ENCODE results near the gene SEMA3B. TPM values are rescaled to one million over a fixed set of nuclear protein-coding genes. Genes with fewer than 3 reads are reported as not detected.

Gene SEMA3B
- total RNA-seq, 1 experiment from 2014 or later = 6.4 TPM

DNA sequence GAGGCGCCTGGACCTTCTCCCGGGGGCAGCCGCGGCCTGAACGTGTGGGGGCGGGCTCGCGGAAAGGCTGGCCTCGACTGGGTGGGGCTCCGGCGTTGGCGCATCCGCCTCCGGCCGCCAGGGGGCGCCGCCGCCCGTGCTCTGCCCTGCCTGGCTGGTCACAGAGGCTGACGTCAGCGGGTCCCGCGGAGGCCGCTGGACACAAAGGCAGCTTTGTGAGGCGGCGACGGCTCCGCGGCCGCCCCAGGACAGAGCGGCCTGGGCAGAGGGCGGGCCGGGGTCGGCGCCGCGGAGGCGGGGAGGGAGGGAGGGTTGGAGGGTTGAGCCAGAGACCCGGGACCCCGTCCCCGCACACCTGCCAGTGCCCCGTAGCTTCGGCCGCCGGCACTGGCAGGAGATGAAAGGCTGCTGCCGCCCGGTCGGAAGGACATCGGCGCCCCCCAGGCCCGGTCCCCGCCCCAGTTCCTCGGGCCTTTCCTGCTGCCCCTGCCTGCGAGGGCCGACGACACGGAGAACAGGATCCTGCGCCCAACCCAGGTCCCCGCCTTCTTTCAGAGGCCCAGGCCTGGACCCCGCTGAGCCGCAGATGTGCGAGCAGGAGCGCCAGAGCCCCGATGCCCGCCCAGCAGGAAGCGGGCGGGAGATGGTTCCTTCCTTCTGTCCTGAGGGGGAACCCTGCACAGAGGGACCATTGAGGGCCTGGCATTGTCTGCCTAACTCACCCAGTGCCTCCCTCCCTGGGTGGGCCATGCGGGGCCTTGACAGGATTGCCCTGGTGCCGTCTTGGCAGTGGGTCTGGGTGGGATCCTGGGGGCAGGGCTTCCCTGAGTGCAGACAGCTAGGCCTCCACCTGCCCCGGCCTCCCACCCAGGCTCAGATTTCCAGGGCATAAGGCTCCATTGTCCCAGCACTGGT, 8.7 kb upstream of the SEMA3B start:
- H2AFZ ChIP-seq (ENCODE audit: low read length) = no peak overlapping the region

More for the DNA sequence above, 8.7 kb upstream of the SEMA3B start:
- no peaks in the 10 kb centered on the region for H3K79me2 ChIP-seq (ENCODE audit: insufficient read depth, low read length)
- no peaks in the 10 kb centered on the region for H3K23me2 ChIP-seq (ENCODE audit: insufficient read length, low read depth, low read length, poor library complexity, severe bottlenecking)
- H2AK5ac ChIP-seq (ENCODE audit: insufficient read length, low read length) = no peak overlapping the region
- H3K4me2 ChIP-seq (ENCODE audit: insufficient read depth, insufficient read length, low read length) = peak overlapping the region; percentile 30
- peak overlapping the region; percentile 93 for H3K18ac ChIP-seq (ENCODE audit: insufficient read length, low read depth, low read length)
- no peak overlapping the region for H2BK5ac ChIP-seq (ENCODE audit: insufficient read length, low read length)
- Mint-ChIP-seq H3K27ac (peak overlapping the region; percentile 40 to 91 (median 73); a peak in 3 of 7 replicates), H3K9me3 (no peaks in the 10 kb centered on the region), H3K36me3 (ENCODE audit: insufficient read depth in 1 of 3, low read depth in 3 of 3) (peaks cover 14 to 33% (median 29%) of the 10 kb centered on the region in 3 experiments; a peak in 6 of 7 replicates), H3K4me3 (peak overlapping the region; percentile 57 to 74), H3K27me3 (ENCODE audit: low read depth) (peaks cover 1% of the 10 kb centered on the region; the same call in 1 of the 2 replicates), H3K4me1 (peaks cover 28 to 54% of the 10 kb centered on the region in 2 experiments)
- H3K79me1 ChIP-seq (ENCODE audit: insufficient read depth, low read depth, low read length, poor library complexity, severe bottlenecking) = no peaks in the 10 kb centered on the region
- peak overlapping the region; percentile 34 for H4K91ac ChIP-seq (ENCODE audit: insufficient read length, low read depth, low read length)
- H3K27ac ChIP-seq (ENCODE audit: insufficient read length, low read depth, low read length) = no peak overlapping the region
- DNase-seq = peak; percentile 95
- no peak overlapping the region for H4K5ac ChIP-seq (ENCODE audit: insufficient read length, low read depth, low read length)
- H2BK15ac ChIP-seq (ENCODE audit: low read depth, low read length) = no peak overlapping the region
- H3K14ac ChIP-seq (ENCODE audit: insufficient read depth, low read length) = peak overlapping the region; percentile 93; the same call in 1 of the 2 replicates
- H4K20me1 ChIP-seq (ENCODE audit: control insufficient read depth, insufficient read depth, insufficient read length) = no peaks in the 10 kb centered on the region
- WGBS (ENCODE audit: extremely low coverage, insufficient read length, low lambda C conversion rate) = no CpG with 5 or more reads among the region's 70 CpGs
- H4K8ac ChIP-seq (replicated peaks; ENCODE audit: insufficient read length, low read depth, low read length) = no peak overlapping the region
- H3T11ph ChIP-seq (ENCODE audit: low read length) = no peak overlapping the region
- no peak overlapping the region for H3K23ac ChIP-seq (ENCODE audit: insufficient read length, low read depth, low read length)
- TF ChIP-seq, protein P1, sequence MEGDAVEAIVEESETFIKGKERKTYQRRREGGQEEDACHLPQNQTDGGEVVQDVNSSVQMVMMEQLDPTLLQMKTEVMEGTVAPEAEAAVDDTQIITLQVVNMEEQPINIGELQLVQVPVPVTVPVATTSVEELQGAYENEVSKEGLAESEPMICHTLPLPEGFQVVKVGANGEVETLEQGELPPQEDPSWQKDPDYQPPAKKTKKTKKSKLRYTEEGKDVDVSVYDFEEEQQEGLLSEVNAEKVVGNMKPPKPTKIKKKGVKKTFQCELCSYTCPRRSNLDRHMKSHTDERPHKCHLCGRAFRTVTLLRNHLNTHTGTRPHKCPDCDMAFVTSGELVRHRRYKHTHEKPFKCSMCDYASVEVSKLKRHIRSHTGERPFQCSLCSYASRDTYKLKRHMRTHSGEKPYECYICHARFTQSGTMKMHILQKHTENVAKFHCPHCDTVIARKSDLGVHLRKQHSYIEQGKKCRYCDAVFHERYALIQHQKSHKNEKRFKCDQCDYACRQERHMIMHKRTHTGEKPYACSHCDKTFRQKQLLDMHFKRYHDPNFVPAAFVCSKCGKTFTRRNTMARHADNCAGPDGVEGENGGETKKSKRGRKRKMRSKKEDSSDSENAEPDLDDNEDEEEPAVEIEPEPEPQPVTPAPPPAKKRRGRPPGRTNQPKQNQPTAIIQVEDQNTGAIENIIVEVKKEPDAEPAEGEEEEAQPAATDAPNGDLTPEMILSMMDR (conservative IDR thresholded peaks at IDR 0.05) = peak; percentile 99
- no peak overlapping the region; the same call in 1 of the 2 replicates for H3K4ac ChIP-seq (ENCODE audit: low read depth, low read length)
- peaks cover 3% of the 10 kb centered on the region; the same call in 1 of the 2 replicates for H3K4me1 ChIP-seq (ENCODE audit: insufficient read depth, low read length)
- H3K9me3 ChIP-seq (ENCODE audit: control insufficient read depth, low read depth, low read length) = no peaks in the 10 kb centered on the region
- no peak overlapping the region for H2BK120ac ChIP-seq (ENCODE audit: low read depth, low read length, poor library complexity, severe bottlenecking)
- no peak overlapping the region for H3K56ac ChIP-seq (ENCODE audit: insufficient read length, low read depth, low read length)
- H2BK12ac ChIP-seq (ENCODE audit: insufficient read length, low read depth, low read length) = no peak overlapping the region
- peak overlapping the region; percentile 21 for H3K9ac ChIP-seq (ENCODE audit: extremely low read depth, insufficient read length, low read length)
- H3K27me3 ChIP-seq (ENCODE audit: insufficient read depth, low read length) = no peaks in the 10 kb centered on the region
- no peak overlapping the region for H2BK20ac ChIP-seq (ENCODE audit: low read depth, low read length, poor library complexity, severe bottlenecking)
